ENCODE measurements around the gene GABBR2.
"Not testable (repeated sequence)": the region's sequence is repeated elsewhere in the genome, so short reads cannot be mapped to it uniquely, and the experiment has no call there.

GABBR2 gene

GRCh38 chr9:98289614-98290201, 419.0 kb downstream of the GABBR2 start:
- DNase-seq (ENCODE audit: low read depth) = no peak

- no peak for DNase-seq (ENCODE audit: low read depth)
Observed at GRCh38 chr9:98288881-98289280, 419.9 kb downstream of the GABBR2 start.

GRCh38 chr9:98287384-98287783, 421.4 kb downstream of the GABBR2 start:
- DNase-seq (ENCODE audit: low read depth) = no peak

- DNase-seq (ENCODE audit: low read depth) = no peak
Observed at GRCh38 chr9:98285446-98285845, 423.3 kb downstream of the GABBR2 start.

- DNase-seq (ENCODE audit: low read depth) = no peak
Observed at GRCh38 chr9:98284754-98285153, 424.0 kb downstream of the GABBR2 start.

GRCh38 chr9:98283143-98283542, 425.6 kb downstream of the GABBR2 start:
- DNase-seq (ENCODE audit: low read depth) = not testable (repeated sequence)

- DNase-seq (ENCODE audit: low read depth) = no peak
Observed at GRCh38 chr9:98281281-98281680, 427.5 kb downstream of the GABBR2 start.

GRCh38 chr9:98280574-98280973, 428.2 kb downstream of the GABBR2 start:
- no peak for DNase-seq (ENCODE audit: low read depth)

GRCh38 chr9:98280162-98280561, 428.6 kb downstream of the GABBR2 start:
- DNase-seq (ENCODE audit: low read depth) = no peak

- DNase-seq (ENCODE audit: low read depth) = no peak
Observed at GRCh38 chr9:98276907-98277469, 431.7 kb downstream of the GABBR2 start.

GRCh38 chr9:98275159-98275558, 433.6 kb downstream of the GABBR2 start:
- no peak for DNase-seq (ENCODE audit: low read depth)

GRCh38 chr9:98272083-98272482, 436.7 kb downstream of the GABBR2 start:
- no peak for DNase-seq (ENCODE audit: low read depth)

- no peak for DNase-seq (ENCODE audit: low read depth)
Observed at GRCh38 chr9:98271479-98271878, 437.3 kb downstream of the GABBR2 start.

GRCh38 chr9:98270284-98270683, 438.5 kb downstream of the GABBR2 start:
- DNase-seq (ENCODE audit: low read depth) = not testable (repeated sequence)

GRCh38 chr9:98269652-98270051, 439.1 kb downstream of the GABBR2 start:
- not testable (repeated sequence) for DNase-seq (ENCODE audit: low read depth)

- DNase-seq (ENCODE audit: low read depth) = not testable (repeated sequence)
Observed at GRCh38 chr9:98267556-98267955, 441.2 kb downstream of the GABBR2 start.

GRCh38 chr9:98264516-98264915, 444.2 kb downstream of the GABBR2 start:
- no peak for DNase-seq (ENCODE audit: low read depth)

GRCh38 chr9:98263482-98264357, 445.0 kb downstream of the GABBR2 start:
- DNase-seq (ENCODE audit: low read depth) = peak; percentile 59

GRCh38 chr9:98263080-98263479, 445.7 kb downstream of the GABBR2 start:
- DNase-seq (ENCODE audit: low read depth) = no peak

- no peak for DNase-seq (ENCODE audit: low read depth)
Observed at GRCh38 chr9:98262056-98262455, 446.7 kb downstream of the GABBR2 start.

GRCh38 chr9:98260635-98261034, 448.1 kb downstream of the GABBR2 start:
- no peak for DNase-seq (ENCODE audit: low read depth)

- no peak for DNase-seq (ENCODE audit: low read depth)
Observed at GRCh38 chr9:98259791-98260190, 448.9 kb downstream of the GABBR2 start.

- DNase-seq (ENCODE audit: low read depth) = no peak
Observed at GRCh38 chr9:98256756-98257155, 452.0 kb downstream of the GABBR2 start.
